ENCODE measurements around the gene NFKBIL1. TPM values are rescaled to one million over a fixed set of nuclear protein-coding genes. Genes with fewer than 3 reads are reported as not detected.
A peak's percentile ranks its signal among the peaks of the same experiment; 100 is the strongest.

The NFKBIL1 gene
- total RNA-seq, 1 donor from 2014 or later: 29.6 TPM

DNA sequence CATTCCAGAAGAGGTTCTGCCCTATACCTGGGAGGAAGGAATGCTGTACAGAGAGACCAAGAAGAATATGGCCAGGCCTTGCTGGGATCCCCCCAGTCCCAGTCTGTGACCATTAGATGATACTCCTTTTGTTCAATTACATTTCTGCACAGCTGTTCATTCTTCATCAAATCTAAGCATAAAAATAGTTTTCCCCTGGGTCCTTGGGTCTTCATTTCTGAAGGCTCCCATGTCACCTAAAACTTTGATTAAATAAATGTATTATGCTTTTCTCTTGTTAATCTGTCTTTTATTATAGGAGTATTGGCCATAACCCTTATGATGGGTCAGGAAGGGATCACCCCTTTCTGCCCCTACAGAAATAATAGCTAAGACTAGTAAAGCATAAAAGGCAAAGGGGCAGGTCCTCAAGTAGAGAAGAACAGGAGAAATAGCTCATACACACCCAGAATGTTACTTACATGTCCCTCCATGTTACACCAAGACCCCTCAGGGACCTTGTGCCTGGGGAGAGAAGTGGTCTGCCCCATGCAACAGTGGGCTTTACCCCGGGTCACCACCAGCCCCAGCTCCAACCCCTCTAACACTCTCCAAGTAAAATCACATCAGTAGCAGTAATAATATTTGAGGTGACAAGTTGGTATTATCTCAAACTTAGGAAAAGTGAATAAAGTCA, 22.6 kb downstream of the NFKBIL1 start:
- TF ChIP-seq, protein P1, sequence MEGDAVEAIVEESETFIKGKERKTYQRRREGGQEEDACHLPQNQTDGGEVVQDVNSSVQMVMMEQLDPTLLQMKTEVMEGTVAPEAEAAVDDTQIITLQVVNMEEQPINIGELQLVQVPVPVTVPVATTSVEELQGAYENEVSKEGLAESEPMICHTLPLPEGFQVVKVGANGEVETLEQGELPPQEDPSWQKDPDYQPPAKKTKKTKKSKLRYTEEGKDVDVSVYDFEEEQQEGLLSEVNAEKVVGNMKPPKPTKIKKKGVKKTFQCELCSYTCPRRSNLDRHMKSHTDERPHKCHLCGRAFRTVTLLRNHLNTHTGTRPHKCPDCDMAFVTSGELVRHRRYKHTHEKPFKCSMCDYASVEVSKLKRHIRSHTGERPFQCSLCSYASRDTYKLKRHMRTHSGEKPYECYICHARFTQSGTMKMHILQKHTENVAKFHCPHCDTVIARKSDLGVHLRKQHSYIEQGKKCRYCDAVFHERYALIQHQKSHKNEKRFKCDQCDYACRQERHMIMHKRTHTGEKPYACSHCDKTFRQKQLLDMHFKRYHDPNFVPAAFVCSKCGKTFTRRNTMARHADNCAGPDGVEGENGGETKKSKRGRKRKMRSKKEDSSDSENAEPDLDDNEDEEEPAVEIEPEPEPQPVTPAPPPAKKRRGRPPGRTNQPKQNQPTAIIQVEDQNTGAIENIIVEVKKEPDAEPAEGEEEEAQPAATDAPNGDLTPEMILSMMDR (IDR thresholded peaks at IDR 0.05): no peak
- Mint-ChIP-seq H3K4me3 (ENCODE audit: unreplicated experiment) (no peak overlapping the region), H3K27me3 (ENCODE audit: low read depth) (peaks cover 2% of the 10 kb centered on the region), H3K27ac (ENCODE audit: unreplicated experiment) (no peak overlapping the region), H3K36me3 (ENCODE audit: low read depth) (no peaks in the 10 kb centered on the region), H3K4me1 (ENCODE audit: low read depth) (no peaks in the 10 kb centered on the region), H3K9me3 (ENCODE audit: low read depth) (no peaks in the 10 kb centered on the region)
- DNase-seq (ENCODE audit: low spot score): no peak

DNA sequence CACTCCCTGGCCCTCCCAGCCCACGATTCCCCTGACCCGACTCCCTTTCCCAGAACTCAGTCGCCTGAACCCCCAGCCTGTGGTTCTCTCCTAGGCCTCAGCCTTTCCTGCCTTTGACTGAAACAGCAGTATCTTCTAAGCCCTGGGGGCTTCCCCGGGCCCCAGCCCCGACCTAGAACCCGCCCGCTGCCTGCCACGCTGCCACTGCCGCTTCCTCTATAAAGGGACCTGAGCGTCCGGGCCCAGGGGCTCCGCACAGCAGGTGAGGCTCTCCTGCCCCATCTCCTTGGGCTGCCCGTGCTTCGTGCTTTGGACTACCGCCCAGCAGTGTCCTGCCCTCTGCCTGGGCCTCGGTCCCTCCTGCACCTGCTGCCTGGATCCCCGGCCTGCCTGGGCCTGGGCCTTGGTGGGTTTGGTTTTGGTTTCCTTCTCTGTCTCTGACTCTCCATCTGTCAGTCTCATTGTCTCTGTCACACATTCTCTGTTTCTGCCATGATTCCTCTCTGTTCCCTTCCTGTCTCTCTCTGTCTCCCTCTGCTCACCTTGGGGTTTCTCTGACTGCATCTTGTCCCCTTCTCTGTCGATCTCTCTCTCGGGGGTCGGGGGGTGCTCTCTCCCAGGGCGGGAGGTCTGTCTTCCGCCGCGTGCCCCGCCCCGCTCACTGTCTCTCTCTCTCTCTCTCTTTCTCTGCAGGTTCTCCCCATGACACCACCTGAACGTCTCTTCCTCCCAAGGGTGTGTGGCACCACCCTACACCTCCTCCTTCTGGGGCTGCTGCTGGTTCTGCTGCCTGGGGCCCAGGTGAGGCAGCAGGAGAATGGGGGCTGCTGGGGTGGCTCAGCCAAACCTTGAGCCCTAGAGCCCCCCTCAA, 24.9 kb downstream of the NFKBIL1 start, which contains the start of gene LTA:
Gene LTA (plus strand): TSS at position 249 of the 871 bp plus-strand sequence. CDS start 454 bp downstream, at position 703.
- TF ChIP-seq, protein P1 (IDR thresholded peaks at IDR 0.05): no peak
- no peaks in the 10 kb centered on the region for H3K9me3 Mint-ChIP-seq (ENCODE audit: low read depth)
- no peaks in the 10 kb centered on the region for H3K36me3 Mint-ChIP-seq (ENCODE audit: low read depth)
- H3K27me3 Mint-ChIP-seq (ENCODE audit: low read depth): peaks cover 2% of the 10 kb centered on the region
- no peak for DNase-seq (ENCODE audit: low spot score)
- no peaks in the 10 kb centered on the region for H3K4me1 Mint-ChIP-seq (ENCODE audit: low read depth)
- H3K27ac Mint-ChIP-seq (ENCODE audit: unreplicated experiment): peak within 1 kb of the TSS; percentile 20
- H3K4me3 Mint-ChIP-seq (ENCODE audit: unreplicated experiment): no peak within 1 kb of the TSS

DNA sequence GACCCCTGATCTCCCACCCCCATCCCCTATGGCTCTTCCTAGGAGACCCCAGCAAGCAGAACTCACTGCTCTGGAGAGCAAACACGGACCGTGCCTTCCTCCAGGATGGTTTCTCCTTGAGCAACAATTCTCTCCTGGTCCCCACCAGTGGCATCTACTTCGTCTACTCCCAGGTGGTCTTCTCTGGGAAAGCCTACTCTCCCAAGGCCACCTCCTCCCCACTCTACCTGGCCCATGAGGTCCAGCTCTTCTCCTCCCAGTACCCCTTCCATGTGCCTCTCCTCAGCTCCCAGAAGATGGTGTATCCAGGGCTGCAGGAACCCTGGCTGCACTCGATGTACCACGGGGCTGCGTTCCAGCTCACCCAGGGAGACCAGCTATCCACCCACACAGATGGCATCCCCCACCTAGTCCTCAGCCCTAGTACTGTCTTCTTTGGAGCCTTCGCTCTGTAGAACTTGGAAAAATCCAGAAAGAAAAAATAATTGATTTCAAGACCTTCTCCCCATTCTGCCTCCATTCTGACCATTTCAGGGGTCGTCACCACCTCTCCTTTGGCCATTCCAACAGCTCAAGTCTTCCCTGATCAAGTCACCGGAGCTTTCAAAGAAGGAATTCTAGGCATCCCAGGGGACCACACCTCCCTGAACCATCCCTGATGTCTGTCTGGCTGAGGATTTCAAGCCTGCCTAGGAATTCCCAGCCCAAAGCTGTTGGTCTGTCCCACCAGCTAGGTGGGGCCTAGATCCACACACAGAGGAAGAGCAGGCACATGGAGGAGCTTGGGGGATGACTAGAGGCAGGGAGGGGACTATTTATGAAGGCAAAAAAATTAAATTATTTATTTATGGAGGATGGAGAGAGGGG, 26.1 kb downstream of the NFKBIL1 start:
- Mint-ChIP-seq H3K9me3 (ENCODE audit: low read depth) (no peaks in the 10 kb centered on the region), H3K36me3 (ENCODE audit: low read depth) (no peaks in the 10 kb centered on the region), H3K4me1 (ENCODE audit: low read depth) (peaks cover 3% of the 10 kb centered on the region), H3K4me3 (ENCODE audit: unreplicated experiment) (no peak overlapping the region), H3K27me3 (ENCODE audit: low read depth) (no peaks in the 10 kb centered on the region), H3K27ac (ENCODE audit: unreplicated experiment) (no peak overlapping the region)
- TF ChIP-seq, protein P1 (IDR thresholded peaks at IDR 0.05): no peak
- DNase-seq (ENCODE audit: low spot score): no peak

DNA sequence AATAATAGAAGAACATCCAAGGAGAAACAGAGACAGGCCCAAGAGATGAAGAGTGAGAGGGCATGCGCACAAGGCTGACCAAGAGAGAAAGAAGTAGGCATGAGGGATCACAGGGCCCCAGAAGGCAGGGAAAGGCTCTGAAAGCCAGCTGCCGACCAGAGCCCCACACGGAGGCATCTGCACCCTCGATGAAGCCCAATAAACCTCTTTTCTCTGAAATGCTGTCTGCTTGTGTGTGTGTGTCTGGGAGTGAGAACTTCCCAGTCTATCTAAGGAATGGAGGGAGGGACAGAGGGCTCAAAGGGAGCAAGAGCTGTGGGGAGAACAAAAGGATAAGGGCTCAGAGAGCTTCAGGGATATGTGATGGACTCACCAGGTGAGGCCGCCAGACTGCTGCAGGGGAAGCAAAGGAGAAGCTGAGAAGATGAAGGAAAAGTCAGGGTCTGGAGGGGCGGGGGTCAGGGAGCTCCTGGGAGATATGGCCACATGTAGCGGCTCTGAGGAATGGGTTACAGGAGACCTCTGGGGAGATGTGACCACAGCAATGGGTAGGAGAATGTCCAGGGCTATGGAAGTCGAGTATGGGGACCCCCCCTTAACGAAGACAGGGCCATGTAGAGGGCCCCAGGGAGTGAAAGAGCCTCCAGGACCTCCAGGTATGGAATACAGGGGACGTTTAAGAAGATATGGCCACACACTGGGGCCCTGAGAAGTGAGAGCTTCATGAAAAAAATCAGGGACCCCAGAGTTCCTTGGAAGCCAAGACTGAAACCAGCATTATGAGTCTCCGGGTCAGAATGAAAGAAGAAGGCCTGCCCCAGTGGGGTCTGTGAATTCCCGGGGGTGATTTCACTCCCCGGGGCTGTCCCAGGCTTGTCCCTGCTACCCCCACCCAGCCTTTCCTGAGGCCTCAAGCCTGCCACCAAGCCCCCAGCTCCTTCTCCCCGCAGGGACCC, 27.0 kb downstream of the NFKBIL1 start:
- Mint-ChIP-seq H3K9me3 (ENCODE audit: low read depth) (no peaks in the 10 kb centered on the region), H3K27me3 (ENCODE audit: low read depth) (no peaks in the 10 kb centered on the region), H3K36me3 (ENCODE audit: low read depth) (no peaks in the 10 kb centered on the region), H3K4me1 (ENCODE audit: low read depth) (peaks cover 3% of the 10 kb centered on the region), H3K27ac (ENCODE audit: unreplicated experiment) (no peak overlapping the region), H3K4me3 (ENCODE audit: unreplicated experiment) (no peak overlapping the region)
- TF ChIP-seq, protein P1 (IDR thresholded peaks at IDR 0.05): no peak
- no peak for DNase-seq (ENCODE audit: low spot score)

Data from chondrocyte (in vitro differentiated cells).